Neural cell (in vitro differentiated cells): Measurements from ENCODE around the gene UBASH3A. TPM values are rescaled to one million over a fixed set of nuclear protein-coding genes. Genes with fewer than 3 reads are reported as not detected.

ENCODE experiments used
- H2AFZ ChIP-seq: fragments of 200-600, 300-800 bp; sonication (generic), shearing (Covaris generic); 2 replicates; pipeline ENCODE4 v1.6.0; 2014; ENCODE audit warnings: low read depth, mild to moderate bottlenecking, antibody characterized with exemption, low read length, moderate library complexity
- H3F3A ChIP-seq: fragments of 200-600 bp; shearing (Covaris generic); 2 replicates; pipeline ENCODE4 v1.6.1; 2016; ENCODE audit warnings: mild to moderate bottlenecking, moderate library complexity, mixed read lengths, antibody characterized with exemption, low read length; ENCODE audit not compliant: insufficient read depth, poor library complexity, severe bottlenecking
- H3K27ac ChIP-seq: fragments of 200-600, 300-800 bp; sonication (generic), shearing (Covaris generic); 2 replicates; pipeline ENCODE4 v1.5.1; 2014; ENCODE audit warnings: mild to moderate bottlenecking, low read length, moderate library complexity
- H3K27me3 ChIP-seq: fragments of 300-800, 200-600 bp; sonication (generic), shearing (Covaris generic); 2 replicates; pipeline ENCODE4 v1.6.0; 2014; ENCODE audit warnings: mild to moderate bottlenecking, low read depth, low read length, moderate library complexity; ENCODE audit not compliant: insufficient read depth
- H3K36me3 ChIP-seq: fragments of 300-800, 200-600 bp; sonication (generic), shearing (Covaris generic); 2 replicates; pipeline ENCODE4 v1.5.1; 2014; ENCODE audit warnings: mild to moderate bottlenecking, antibody characterized with exemption, low read length, moderate library complexity; ENCODE audit not compliant: insufficient read depth
- H3K4me2 ChIP-seq: fragments of 300-800, 200-600 bp; sonication (generic), shearing (Covaris generic); 2 replicates; pipeline ENCODE4 v1.6.0; 2014; ENCODE audit warnings: mild to moderate bottlenecking, low read length
- H3K4me3 ChIP-seq: fragments of 300-800, 200-600 bp; sonication (generic), shearing (Covaris generic); 2 replicates; pipeline ENCODE4 v1.5.1; 2014; ENCODE audit warnings: mild to moderate bottlenecking, low read length, moderate library complexity
- H3K79me2 ChIP-seq: fragments of 200-600 bp; shearing (Covaris generic); replicated peaks from 2 replicates; pipeline ENCODE4 v1.6.0; 2014; ENCODE audit warnings: mild to moderate bottlenecking, low read length, moderate library complexity; ENCODE audit not compliant: insufficient read depth
- H3K9ac ChIP-seq: fragments of 300-800, 200-600 bp; sonication (generic), shearing (Covaris generic); 2 replicates; pipeline ENCODE4 v1.6.1; 2016; ENCODE audit warnings: mild to moderate bottlenecking, low read length, mixed read lengths
- H3K9me2 ChIP-seq: fragments of 200-600 bp; shearing (Covaris generic); 2 replicates; pipeline ENCODE4 v1.6.1; 2016; ENCODE audit warnings: mild to moderate bottlenecking, low read length, mixed read lengths; ENCODE audit not compliant: insufficient read depth
- H3K9me3 ChIP-seq: fragments of 200-600, 300-800 bp; sonication (generic), shearing (Covaris generic); 2 replicates; pipeline ENCODE4 v1.6.1; 2016; ENCODE audit warnings: mild to moderate bottlenecking, mixed run types, low read length, moderate library complexity, mixed read lengths
- H4K20me1 ChIP-seq: fragments of 200-600 bp; shearing (Covaris generic); 2 replicates; pipeline ENCODE4 v1.6.1; 2016; ENCODE audit warnings: mild to moderate bottlenecking, mixed run types; ENCODE audit not compliant: insufficient read depth
- EP300 ChIP-seq: fragments of 450-650 bp; conservative IDR thresholded peaks from 2 replicates; pipeline ENCODE4 v1.6.1; 2014; ENCODE audit warnings: antibody characterized with exemption, mild to moderate bottlenecking, moderate library complexity; ENCODE audit not compliant: poor library complexity, severe bottlenecking
- EZH2 ChIP-seq: fragments of 200-600, 300-800 bp; shearing (Covaris generic), sonication (generic); IDR thresholded peaks from 2 replicates; pipeline ENCODE4 v1.6.1; 2014; ENCODE audit warnings: antibody characterized with exemption, low read length, borderline replicate concordance, mild to moderate bottlenecking; ENCODE audit not compliant: insufficient read depth, poor library complexity, severe bottlenecking
- MXI1 ChIP-seq: fragments of 450-650 bp; conservative IDR thresholded peaks from 2 replicates; pipeline ENCODE4 v1.6.1; 2014; ENCODE audit warnings: antibody characterized with exemption, mild to moderate bottlenecking; ENCODE audit not compliant: poor library complexity, severe bottlenecking
- POLR2AphosphoS5 ChIP-seq: IDR thresholded peaks from 2 replicates; pipeline ENCODE4 v1.6.1; 2012
- RAD21 ChIP-seq: fragments of 450-650 bp; conservative IDR thresholded peaks from 2 replicates; pipeline ENCODE4 v1.6.1; 2014; ENCODE audit warnings: antibody characterized with exemption, mild to moderate bottlenecking, moderate library complexity
- SMC3 ChIP-seq: fragments of 450-650 bp; conservative IDR thresholded peaks from 2 replicates; pipeline ENCODE4 v1.6.1; 2014; ENCODE audit warnings: antibody characterized with exemption, mild to moderate bottlenecking, moderate library complexity; ENCODE audit not compliant: poor library complexity
- TAF1 ChIP-seq: IDR thresholded peaks from 2 replicates; pipeline ENCODE4 v1.6.1; 2012; ENCODE audit warnings: low read depth
- polyA plus RNA-seq: library from polyadenylated mRNA; depleted of rRNA; stranded (reverse); fragments of >200 nt; gene quantifications from 2 replicates; pipeline ENCODE4 v1.2.3, GENCODE V29; 2014
- TF ChIP-seq, protein P1 (sequence below): IDR thresholded peaks from 2 replicates; pipeline ENCODE4 v1.6.1; 2012; ENCODE audit warnings: borderline replicate concordance
- TF ChIP-seq, protein P2 (sequence below): fragments of 450-650 bp; IDR thresholded peaks from 2 replicates; pipeline ENCODE4 v1.5.1; 2014; ENCODE audit warnings: antibody characterized with exemption, mild to moderate bottlenecking, moderate library complexity; ENCODE audit not compliant: poor library complexity, severe bottlenecking

The UBASH3A gene
- polyA plus RNA-seq, 1 donor from 2014 or later, result not detected

DNA sequence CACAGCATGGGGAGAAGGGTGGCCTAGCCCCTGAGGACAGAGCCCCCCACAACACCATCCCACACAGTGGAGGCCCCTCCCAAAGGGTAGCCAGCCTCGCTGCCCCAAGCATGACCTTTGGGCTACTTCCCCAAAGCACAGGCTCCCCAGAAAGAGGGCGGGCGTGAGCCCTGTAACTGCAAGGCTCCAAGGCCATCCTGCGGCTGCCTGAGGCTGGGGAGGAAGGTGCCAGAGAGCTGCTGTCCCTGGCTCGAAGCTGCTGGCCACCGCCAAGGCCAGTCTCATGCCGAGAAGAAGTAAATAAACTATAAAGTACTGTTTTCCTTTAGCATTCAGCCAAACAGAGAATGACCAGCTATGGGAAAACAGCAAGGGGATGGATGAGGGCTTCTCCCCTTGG is 27.5 kb downstream of the UBASH3A start:
- Histone ChIP-seq H4K20me1 (no peaks in the 10 kb centered on the region), H3K4me2 (no peak overlapping the region), H3F3A (no peaks in the 10 kb centered on the region), H3K9ac (no peak overlapping the region), H3K4me3 (no peak overlapping the region), H3K79me2 (no peaks in the 10 kb centered on the region), H3K36me3 (no peaks in the 10 kb centered on the region), H3K9me2 (no peaks in the 10 kb centered on the region), H3K9me3 (peaks cover 12% of the 10 kb centered on the region), H3K27ac (no peak overlapping the region), H3K27me3 (no peaks in the 10 kb centered on the region), H2AFZ (no peak overlapping the region)
- TF ChIP-seq, protein P1, sequence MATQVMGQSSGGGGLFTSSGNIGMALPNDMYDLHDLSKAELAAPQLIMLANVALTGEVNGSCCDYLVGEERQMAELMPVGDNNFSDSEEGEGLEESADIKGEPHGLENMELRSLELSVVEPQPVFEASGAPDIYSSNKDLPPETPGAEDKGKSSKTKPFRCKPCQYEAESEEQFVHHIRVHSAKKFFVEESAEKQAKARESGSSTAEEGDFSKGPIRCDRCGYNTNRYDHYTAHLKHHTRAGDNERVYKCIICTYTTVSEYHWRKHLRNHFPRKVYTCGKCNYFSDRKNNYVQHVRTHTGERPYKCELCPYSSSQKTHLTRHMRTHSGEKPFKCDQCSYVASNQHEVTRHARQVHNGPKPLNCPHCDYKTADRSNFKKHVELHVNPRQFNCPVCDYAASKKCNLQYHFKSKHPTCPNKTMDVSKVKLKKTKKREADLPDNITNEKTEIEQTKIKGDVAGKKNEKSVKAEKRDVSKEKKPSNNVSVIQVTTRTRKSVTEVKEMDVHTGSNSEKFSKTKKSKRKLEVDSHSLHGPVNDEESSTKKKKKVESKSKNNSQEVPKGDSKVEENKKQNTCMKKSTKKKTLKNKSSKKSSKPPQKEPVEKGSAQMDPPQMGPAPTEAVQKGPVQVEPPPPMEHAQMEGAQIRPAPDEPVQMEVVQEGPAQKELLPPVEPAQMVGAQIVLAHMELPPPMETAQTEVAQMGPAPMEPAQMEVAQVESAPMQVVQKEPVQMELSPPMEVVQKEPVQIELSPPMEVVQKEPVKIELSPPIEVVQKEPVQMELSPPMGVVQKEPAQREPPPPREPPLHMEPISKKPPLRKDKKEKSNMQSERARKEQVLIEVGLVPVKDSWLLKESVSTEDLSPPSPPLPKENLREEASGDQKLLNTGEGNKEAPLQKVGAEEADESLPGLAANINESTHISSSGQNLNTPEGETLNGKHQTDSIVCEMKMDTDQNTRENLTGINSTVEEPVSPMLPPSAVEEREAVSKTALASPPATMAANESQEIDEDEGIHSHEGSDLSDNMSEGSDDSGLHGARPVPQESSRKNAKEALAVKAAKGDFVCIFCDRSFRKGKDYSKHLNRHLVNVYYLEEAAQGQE, result no peak
- TF ChIP-seq MXI1, result no peak
- no peak for TF ChIP-seq SMC3
- no peak for TF ChIP-seq POLR2AphosphoS5
- no peak for TF ChIP-seq EZH2
- TF ChIP-seq, protein P2, sequence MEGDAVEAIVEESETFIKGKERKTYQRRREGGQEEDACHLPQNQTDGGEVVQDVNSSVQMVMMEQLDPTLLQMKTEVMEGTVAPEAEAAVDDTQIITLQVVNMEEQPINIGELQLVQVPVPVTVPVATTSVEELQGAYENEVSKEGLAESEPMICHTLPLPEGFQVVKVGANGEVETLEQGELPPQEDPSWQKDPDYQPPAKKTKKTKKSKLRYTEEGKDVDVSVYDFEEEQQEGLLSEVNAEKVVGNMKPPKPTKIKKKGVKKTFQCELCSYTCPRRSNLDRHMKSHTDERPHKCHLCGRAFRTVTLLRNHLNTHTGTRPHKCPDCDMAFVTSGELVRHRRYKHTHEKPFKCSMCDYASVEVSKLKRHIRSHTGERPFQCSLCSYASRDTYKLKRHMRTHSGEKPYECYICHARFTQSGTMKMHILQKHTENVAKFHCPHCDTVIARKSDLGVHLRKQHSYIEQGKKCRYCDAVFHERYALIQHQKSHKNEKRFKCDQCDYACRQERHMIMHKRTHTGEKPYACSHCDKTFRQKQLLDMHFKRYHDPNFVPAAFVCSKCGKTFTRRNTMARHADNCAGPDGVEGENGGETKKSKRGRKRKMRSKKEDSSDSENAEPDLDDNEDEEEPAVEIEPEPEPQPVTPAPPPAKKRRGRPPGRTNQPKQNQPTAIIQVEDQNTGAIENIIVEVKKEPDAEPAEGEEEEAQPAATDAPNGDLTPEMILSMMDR, result no peak
- no peak for TF ChIP-seq EP300
- TF ChIP-seq TAF1, result no peak
- no peak for TF ChIP-seq RAD21

DNA sequence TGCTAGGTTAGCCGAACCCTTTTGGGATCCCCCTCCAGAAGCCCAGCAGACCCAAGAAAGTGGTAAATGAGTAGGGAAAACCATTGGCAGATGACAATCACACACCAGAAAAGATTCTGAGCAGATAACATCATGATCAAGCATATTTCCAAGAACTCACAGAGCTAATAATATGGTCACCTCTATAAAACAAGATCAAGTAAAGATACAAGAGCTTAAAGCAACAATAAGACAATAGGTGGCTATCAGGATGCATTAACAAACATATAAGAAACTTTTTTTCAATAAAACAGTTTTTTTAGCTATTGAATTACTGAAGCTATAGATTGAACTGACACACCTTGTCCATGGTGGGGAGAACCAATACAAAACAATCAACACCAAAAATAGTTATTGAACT is 29.0 kb downstream of the UBASH3A start:
- H3F3A ChIP-seq, result no peaks in the 10 kb centered on the region
- TF ChIP-seq POLR2AphosphoS5 (no peak), SMC3 (no peak), EP300 (no peak), RAD21 (no peak), MXI1 (no peak), TAF1 (no peak), EZH2 (no peak)
- TF ChIP-seq, protein P1, result no peak
- TF ChIP-seq, protein P2, result no peak
- H3K4me2 ChIP-seq, result no peak overlapping the region
- H3K9me2 ChIP-seq, result no peaks in the 10 kb centered on the region
- no peaks in the 10 kb centered on the region for H3K36me3 ChIP-seq
- H4K20me1 ChIP-seq, result no peaks in the 10 kb centered on the region
- H3K27me3 ChIP-seq, result no peaks in the 10 kb centered on the region
- H3K27ac ChIP-seq, result no peak overlapping the region
- peaks cover 12% of the 10 kb centered on the region for H3K9me3 ChIP-seq
- no peak overlapping the region for H3K9ac ChIP-seq
- H2AFZ ChIP-seq, result no peak overlapping the region
- no peaks in the 10 kb centered on the region for H3K79me2 ChIP-seq
- H3K4me3 ChIP-seq, result no peak overlapping the region
